GM23338 (cell line): Measurements from ENCODE around the gene SWT1. TPM values are rescaled to one million over a fixed set of nuclear protein-coding genes. Genes with fewer than 3 reads are reported as not detected.

Experiments
- ATAC-seq: fragments of 200-7000 bp; cut with Tn5 transposase; 3 replicates; pipeline ENCODE4 v1.9.1; 2020
- DNase-seq: peaks from one replicate; pipeline ENCODE4 v3.0.0-alpha.2; 2015; ENCODE audit warnings: low spot score
- H2AFZ ChIP-seq: fragments of 200-600 bp; sonication (generic); 2 replicates; pipeline ENCODE4 v1.8.0; 2016; ENCODE audit warnings: antibody characterized with exemption, mild to moderate bottlenecking, moderate library complexity
- H3F3A ChIP-seq: fragments of 200-600 bp; sonication (generic); replicated peaks from 2 replicates; pipeline ENCODE4 v1.8.0; 2017; ENCODE audit warnings: antibody characterized with exemption, mixed run types, low read depth
- H3K27ac ChIP-seq: fragments of 200-600 bp; sonication (generic); 2 replicates; pipeline ENCODE4 v1.6.1; 2016; ENCODE audit warnings: low read depth
- H3K27me3 ChIP-seq: fragments of 200-600 bp; sonication (generic); 2 replicates; pipeline ENCODE4 v1.8.0; 2016; ENCODE audit warnings: mild to moderate bottlenecking, mixed run types, moderate library complexity; ENCODE audit not compliant: insufficient read depth
- H3K36me3 ChIP-seq: fragments of 200-600 bp; sonication (generic); 2 replicates; pipeline ENCODE4 v1.8.0; 2016; ENCODE audit warnings: mild to moderate bottlenecking; ENCODE audit not compliant: insufficient read depth
- H3K4me1 ChIP-seq: fragments of 200-600 bp; sonication (generic); 2 replicates; pipeline ENCODE4 v1.8.0; 2016; ENCODE audit warnings: mild to moderate bottlenecking, moderate library complexity; ENCODE audit not compliant: insufficient read depth
- H3K4me2 ChIP-seq: fragments of 200-600 bp; sonication (generic); 2 replicates; pipeline ENCODE4 v1.7.1; 2017; ENCODE audit warnings: mixed run types
- H3K4me3 ChIP-seq: fragments of 200-600 bp; sonication (generic); 2 replicates; pipeline ENCODE4 v1.6.1; 2016; ENCODE audit warnings: mixed run types
- H3K79me2 ChIP-seq: fragments of 200-600 bp; sonication (generic); replicated peaks from 2 replicates; pipeline ENCODE4 v1.8.0; 2017; ENCODE audit warnings: mild to moderate bottlenecking; ENCODE audit not compliant: insufficient read depth
- H3K9me2 ChIP-seq: fragments of 200-600 bp; sonication (generic); 2 replicates; pipeline ENCODE4 v1.8.0; 2017; ENCODE audit not compliant: insufficient read depth
- H4K20me1 ChIP-seq: fragments of 200-600 bp; sonication (generic); replicated peaks from 2 replicates; pipeline ENCODE4 v1.8.0; 2017; ENCODE audit warnings: mild to moderate bottlenecking; ENCODE audit not compliant: insufficient read depth
- H3K27ac Mint-ChIP-seq: 2 replicates; pipeline ENCODE4 v1.8.0; 2020; ENCODE audit warnings: inconsistent platforms, mild to moderate bottlenecking, moderate library complexity, mixed read lengths
- H3K27me3 Mint-ChIP-seq: 3 replicates; pipeline ENCODE4 v1.8.0; 2022; ENCODE audit warnings: low read depth, mild to moderate bottlenecking, moderate library complexity, mixed read lengths, inconsistent platforms; ENCODE audit not compliant: insufficient read depth, poor library complexity
- H3K36me3 Mint-ChIP-seq: 3 replicates; pipeline ENCODE4 v1.8.0; 2021; ENCODE audit warnings: low read depth, mild to moderate bottlenecking, inconsistent platforms, moderate library complexity, mixed read lengths
- H3K4me1 Mint-ChIP-seq: 3 replicates; pipeline ENCODE4 v1.8.0; 2020; ENCODE audit warnings: mild to moderate bottlenecking, inconsistent platforms, mixed read lengths
- H3K4me3 Mint-ChIP-seq: 3 replicates; pipeline ENCODE4 v1.8.0; 2021; ENCODE audit warnings: moderate library complexity, mild to moderate bottlenecking, inconsistent platforms, mixed read lengths
- H3K9me3 Mint-ChIP-seq: 3 replicates; pipeline ENCODE4 v1.8.0; 2020; ENCODE audit warnings: moderate library complexity, mild to moderate bottlenecking, inconsistent platforms, mixed read lengths
- CREB1 ChIP-seq: fragments of 250-450 bp; sonication (Bioruptor Pico); IDR thresholded peaks from 2 replicates; pipeline ENCODE4 v1.5.0; 2020; ENCODE audit warnings: low read depth, mild to moderate bottlenecking, moderate library complexity
- EZH2phosphoT487 ChIP-seq: fragments of 200-600 bp; sonication (generic); IDR thresholded peaks from one replicate; pipeline ENCODE4 v1.8.1; 2018; ENCODE audit warnings: antibody characterized with exemption; ENCODE audit not compliant: unreplicated experiment
- JUNB ChIP-seq: IDR thresholded peaks from one replicate; pipeline ENCODE4 v1.6.1; 2016; ENCODE audit warnings: antibody characterized with exemption; ENCODE audit not compliant: unreplicated experiment
- NANOG ChIP-seq: IDR thresholded peaks from 2 replicates; pipeline ENCODE4 v1.6.1; 2016; ENCODE audit warnings: antibody characterized with exemption, borderline replicate concordance
- ZNF114 ChIP-seq: fragments of 250-450 bp; sonication (Bioruptor Pico); IDR thresholded peaks from 2 replicates; pipeline ENCODE4 v1.5.0; 2020; ENCODE audit warnings: mild to moderate bottlenecking, moderate library complexity
- ZNF331 ChIP-seq: fragments of 250-450 bp; sonication (Bioruptor Pico); IDR thresholded peaks from 2 replicates; pipeline ENCODE4 v1.5.0; 2020; ENCODE audit warnings: low read depth, mild to moderate bottlenecking, moderate library complexity
- polyA plus RNA-seq: library from polyadenylated mRNA; unstranded; fragments of >200 nt; fragmentation: Nextera tagmentation; extraction: Ambion mirVana; gene quantifications from 2 replicates; pipeline ENCODE4 v1.2.1, GENCODE V29; 2016
- total RNA-seq: library from RNA; depleted of rRNA; stranded (reverse); fragments of >200 nt; shearing (Covaris generic); gene quantifications from 2 replicates; pipeline ENCODE4 v1.2.3, GENCODE V29; 2014
- TF ChIP-seq, protein P1 (sequence below): IDR thresholded peaks from one replicate; pipeline ENCODE4 v1.6.1; 2018; ENCODE audit warnings: antibody characterized with exemption; ENCODE audit not compliant: unreplicated experiment
- TF ChIP-seq, protein P2 (sequence below): IDR thresholded peaks from 2 replicates; pipeline ENCODE4 v1.6.1; 2016; ENCODE audit warnings: antibody characterized with exemption

The SWT1 gene
- total and polyA plus RNA-seq, 2 experiments from 2014 or later: 3.6 to 5.7 TPM

DNA sequence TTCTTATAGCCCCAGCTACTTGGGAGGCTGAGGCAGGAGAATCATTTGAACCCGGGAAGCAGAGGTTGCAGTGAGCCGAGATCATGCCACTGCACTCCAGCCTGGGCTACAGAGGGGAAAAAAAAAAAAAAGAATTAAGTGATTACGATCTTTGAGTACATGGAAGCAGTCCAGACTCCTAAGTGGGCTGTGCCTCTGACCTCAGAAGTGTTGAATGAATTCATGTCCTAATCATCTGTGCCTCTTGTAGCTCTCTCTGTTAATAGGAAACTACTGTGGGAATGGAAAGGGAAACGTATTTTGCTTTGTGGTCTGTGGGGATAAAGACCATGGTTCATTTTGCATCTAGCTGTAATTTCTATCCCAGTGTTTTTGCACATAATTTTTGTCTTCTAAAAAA is 168.4 kb downstream of the SWT1 start:
- Histone ChIP-seq H3K9me2 (0 out of 2 replicates have a peak, but pooled peaks cover 5% of the 10 kb centered on the region), H3K36me3 (no peaks in the 10 kb centered on the region; the same call in 1 of the 2 replicates), H3K4me1 (peaks cover 7% of the 10 kb centered on the region), H4K20me1 (no peaks in the 10 kb centered on the region), H3F3A (no peaks in the 10 kb centered on the region), H3K79me2 (no peaks in the 10 kb centered on the region), H3K4me3 (no peak overlapping the region), H2AFZ (no peak overlapping the region), H3K4me2 (no peak overlapping the region), H3K27me3 (no peaks in the 10 kb centered on the region), H3K27ac (no peak overlapping the region)
- DNase-seq: no peak
- Mint-ChIP-seq H3K27ac (no peak overlapping the region), H3K4me3 (no peak overlapping the region), H3K36me3 (peaks cover 16% of the 10 kb centered on the region), H3K9me3 (peaks cover 14% of the 10 kb centered on the region), H3K4me1 (peaks cover 3% of the 10 kb centered on the region), H3K27me3 (peaks cover 3% of the 10 kb centered on the region)
- ATAC-seq: no peak
- TF ChIP-seq ZNF114 (no peak), ZNF331 (CRISPR knock-in tag) (no peak)
- TF ChIP-seq, protein P1, sequence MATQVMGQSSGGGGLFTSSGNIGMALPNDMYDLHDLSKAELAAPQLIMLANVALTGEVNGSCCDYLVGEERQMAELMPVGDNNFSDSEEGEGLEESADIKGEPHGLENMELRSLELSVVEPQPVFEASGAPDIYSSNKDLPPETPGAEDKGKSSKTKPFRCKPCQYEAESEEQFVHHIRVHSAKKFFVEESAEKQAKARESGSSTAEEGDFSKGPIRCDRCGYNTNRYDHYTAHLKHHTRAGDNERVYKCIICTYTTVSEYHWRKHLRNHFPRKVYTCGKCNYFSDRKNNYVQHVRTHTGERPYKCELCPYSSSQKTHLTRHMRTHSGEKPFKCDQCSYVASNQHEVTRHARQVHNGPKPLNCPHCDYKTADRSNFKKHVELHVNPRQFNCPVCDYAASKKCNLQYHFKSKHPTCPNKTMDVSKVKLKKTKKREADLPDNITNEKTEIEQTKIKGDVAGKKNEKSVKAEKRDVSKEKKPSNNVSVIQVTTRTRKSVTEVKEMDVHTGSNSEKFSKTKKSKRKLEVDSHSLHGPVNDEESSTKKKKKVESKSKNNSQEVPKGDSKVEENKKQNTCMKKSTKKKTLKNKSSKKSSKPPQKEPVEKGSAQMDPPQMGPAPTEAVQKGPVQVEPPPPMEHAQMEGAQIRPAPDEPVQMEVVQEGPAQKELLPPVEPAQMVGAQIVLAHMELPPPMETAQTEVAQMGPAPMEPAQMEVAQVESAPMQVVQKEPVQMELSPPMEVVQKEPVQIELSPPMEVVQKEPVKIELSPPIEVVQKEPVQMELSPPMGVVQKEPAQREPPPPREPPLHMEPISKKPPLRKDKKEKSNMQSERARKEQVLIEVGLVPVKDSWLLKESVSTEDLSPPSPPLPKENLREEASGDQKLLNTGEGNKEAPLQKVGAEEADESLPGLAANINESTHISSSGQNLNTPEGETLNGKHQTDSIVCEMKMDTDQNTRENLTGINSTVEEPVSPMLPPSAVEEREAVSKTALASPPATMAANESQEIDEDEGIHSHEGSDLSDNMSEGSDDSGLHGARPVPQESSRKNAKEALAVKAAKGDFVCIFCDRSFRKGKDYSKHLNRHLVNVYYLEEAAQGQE: no peak
- TF ChIP-seq, protein P2, sequence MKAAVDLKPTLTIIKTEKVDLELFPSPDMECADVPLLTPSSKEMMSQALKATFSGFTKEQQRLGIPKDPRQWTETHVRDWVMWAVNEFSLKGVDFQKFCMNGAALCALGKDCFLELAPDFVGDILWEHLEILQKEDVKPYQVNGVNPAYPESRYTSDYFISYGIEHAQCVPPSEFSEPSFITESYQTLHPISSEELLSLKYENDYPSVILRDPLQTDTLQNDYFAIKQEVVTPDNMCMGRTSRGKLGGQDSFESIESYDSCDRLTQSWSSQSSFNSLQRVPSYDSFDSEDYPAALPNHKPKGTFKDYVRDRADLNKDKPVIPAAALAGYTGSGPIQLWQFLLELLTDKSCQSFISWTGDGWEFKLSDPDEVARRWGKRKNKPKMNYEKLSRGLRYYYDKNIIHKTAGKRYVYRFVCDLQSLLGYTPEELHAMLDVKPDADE: no peak

- DNase-seq (no peak), ATAC-seq (no peak)
- Histone ChIP-seq H3K4me2 (no peak overlapping the region), H3K9me2 (0 out of 2 replicates have a peak, but pooled peaks cover 5% of the 10 kb centered on the region), H3K4me3 (no peak overlapping the region), H3K27me3 (no peaks in the 10 kb centered on the region), H4K20me1 (no peaks in the 10 kb centered on the region), H2AFZ (no peak overlapping the region), H3K79me2 (no peaks in the 10 kb centered on the region), H3K4me1 (peaks cover 10% of the 10 kb centered on the region), H3K27ac (no peak overlapping the region), H3K36me3 (no peaks in the 10 kb centered on the region), H3F3A (no peaks in the 10 kb centered on the region)
- H3K9me3 Mint-ChIP-seq: no peaks in the 10 kb centered on the region
- no peaks in the 10 kb centered on the region for H3K36me3 Mint-ChIP-seq
- H3K4me3 Mint-ChIP-seq: no peak overlapping the region
- TF ChIP-seq, protein P2: no peak
- TF ChIP-seq CREB1 (CRISPR knock-in tag) (no peak), EZH2phosphoT487 (no peak), ZNF331 (CRISPR knock-in tag) (no peak), JUNB (no peak), NANOG (no peak)
- TF ChIP-seq, protein P1: no peak
- peaks cover 3% of the 10 kb centered on the region for H3K4me1 Mint-ChIP-seq
- H3K27me3 Mint-ChIP-seq: no peaks in the 10 kb centered on the region
- H3K27ac Mint-ChIP-seq: no peak overlapping the region
Observed at GRCh38 chr1:185328255-185328654, 171.3 kb downstream of the SWT1 start.
